GM04503 (cell line): ENCODE measurements around the gene ZPBP2.
"Not testable (repeated sequence)": the region's sequence is repeated elsewhere in the genome, so short reads cannot be mapped to it uniquely, and the experiment has no call there.

Experiments
- DNase-seq: peaks from one replicate; pipeline ENCODE4 v3.0.0-alpha.2; 2012; ENCODE audit warnings: low read depth

ZPBP2 gene

DNA sequence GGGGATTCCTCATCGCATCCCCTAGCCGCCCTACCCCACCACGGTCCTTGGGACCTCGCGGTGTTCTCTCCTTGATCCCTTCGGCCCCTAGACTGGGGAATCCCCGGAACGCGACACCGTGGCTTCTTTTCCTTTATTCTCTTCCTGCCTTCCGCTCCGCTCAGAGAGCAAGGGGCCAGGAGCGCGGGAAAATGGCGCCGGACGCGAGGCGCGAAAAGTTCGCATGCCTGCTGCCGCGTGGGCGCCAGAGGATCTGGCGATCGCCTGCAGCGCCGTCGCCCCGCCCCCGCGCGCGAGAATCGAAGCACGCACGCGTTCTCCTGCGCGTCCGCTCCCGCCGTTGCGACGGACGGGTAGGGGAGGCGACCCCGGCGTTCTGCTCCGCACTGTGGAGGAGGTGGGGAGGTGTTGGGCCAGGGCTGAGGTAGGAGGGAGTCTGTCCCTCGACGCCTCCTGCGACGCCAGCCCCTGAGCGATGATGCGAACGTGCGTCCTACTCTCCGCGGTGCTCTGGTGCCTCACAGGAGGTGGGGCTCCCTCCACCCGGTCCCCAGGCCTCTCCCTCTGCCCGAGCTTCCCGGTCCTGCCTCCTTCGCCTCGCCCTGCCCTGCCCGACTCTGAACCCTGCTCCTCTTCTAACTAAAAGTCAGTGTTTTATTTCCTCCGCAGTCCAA is at the start of gene ZPBP2:
Gene ZPBP2, plus strand, starts transcription at position 323 of the 674 bp plus-strand sequence. Its CDS starts 153 bp downstream, at position 476.
- DNase-seq: no peak

DNA sequence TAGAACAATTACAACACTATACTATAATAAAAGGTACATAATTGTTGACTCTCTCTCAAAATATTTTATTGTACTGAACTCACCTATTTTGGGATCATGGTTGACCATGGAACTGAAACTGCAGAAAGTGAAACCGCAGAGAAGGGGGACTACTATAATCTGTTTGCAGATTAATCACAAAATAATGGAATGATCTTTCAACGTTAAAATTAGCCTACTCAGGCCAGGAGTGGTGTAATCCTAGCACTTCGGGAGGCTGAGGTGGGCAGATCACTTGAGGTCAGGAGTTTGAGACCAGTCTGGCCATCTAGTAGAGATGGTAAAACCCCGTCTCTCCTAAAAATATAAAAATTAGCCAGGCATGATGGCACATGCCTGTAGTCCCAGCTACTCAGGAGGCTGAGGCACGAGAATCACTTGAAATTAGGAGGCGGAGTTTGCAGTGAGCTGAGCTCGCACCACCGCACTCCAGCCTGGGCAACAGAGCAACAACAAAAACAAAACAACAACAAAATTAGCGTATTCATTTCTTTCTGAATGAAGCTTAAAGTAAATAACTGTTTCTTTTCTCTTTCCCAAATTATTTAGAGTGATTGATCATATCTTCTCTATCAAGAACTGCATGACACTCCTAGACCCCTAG is 49.5 kb upstream of the ZPBP2 start:
- DNase-seq: no peak

- DNase-seq: no peak
Measured at GRCh38 chr17:39820541-39820940, 47.5 kb upstream of the ZPBP2 start.

DNA sequence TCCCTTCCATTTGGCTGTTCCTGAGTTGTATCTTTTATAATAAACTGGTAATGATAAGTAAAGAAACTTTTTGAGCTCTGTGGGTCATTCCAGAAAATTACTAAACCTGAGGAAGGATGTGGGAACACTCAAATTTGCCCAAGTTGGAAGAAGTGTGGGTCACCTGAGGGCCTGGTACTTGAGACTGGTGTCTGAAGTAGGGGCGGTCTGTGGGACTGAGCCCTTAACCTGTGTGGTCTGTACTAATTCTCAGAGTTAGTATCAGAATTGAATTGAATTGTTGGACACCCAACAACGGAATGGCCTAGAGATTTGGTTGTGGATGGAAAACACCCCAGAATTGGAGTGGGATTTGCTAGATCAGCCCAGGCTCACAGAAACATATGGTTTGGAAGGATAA is 47.0 kb upstream of the ZPBP2 start:
- DNase-seq: no peak

DNA sequence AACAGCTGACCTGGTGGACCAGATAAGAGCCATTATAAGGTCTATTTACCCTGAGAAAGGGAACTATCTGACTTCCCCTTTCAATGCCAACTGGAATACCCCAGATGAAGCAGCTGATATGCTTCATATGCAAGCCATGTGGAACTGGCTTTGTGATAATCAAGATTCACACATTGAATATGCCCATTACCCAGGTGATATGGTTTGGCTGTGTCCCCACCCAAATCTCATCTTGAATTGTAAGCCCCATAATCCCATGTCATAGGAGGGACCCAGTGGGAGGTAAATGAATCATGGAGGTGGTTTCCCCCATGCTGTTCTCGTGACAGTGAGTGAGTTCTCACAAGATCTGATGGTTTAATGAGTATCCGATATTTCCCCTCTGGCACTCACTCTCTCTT is 46.0 kb upstream of the ZPBP2 start:
- DNase-seq: no peak

GRCh38 chr17:39823407-39824054 is 44.5 kb upstream of the ZPBP2 start:
- DNase-seq: no peak

DNA sequence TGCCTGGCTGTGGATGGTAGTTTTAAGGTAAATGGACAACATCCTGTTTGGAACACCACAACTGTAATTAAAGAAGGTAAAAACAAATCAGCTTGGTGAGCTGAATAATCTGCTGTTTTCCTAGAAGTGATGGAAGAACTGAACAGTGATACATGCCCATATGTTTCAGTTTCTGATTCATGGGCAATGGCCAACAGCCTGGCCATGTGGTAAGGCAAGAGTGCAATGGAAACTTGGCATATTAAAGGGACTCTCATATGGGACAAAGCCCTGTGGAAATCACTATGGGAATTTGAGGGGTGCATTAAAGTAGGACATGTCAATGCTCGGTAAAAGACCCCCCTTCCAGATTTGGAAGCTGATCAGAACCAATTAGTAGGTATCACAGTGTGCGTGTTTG is 41.7 kb upstream of the ZPBP2 start:
- no peak for DNase-seq

- no peak for DNase-seq
Measured at GRCh38 chr17:39828443-39828842, 39.6 kb upstream of the ZPBP2 start.

DNA sequence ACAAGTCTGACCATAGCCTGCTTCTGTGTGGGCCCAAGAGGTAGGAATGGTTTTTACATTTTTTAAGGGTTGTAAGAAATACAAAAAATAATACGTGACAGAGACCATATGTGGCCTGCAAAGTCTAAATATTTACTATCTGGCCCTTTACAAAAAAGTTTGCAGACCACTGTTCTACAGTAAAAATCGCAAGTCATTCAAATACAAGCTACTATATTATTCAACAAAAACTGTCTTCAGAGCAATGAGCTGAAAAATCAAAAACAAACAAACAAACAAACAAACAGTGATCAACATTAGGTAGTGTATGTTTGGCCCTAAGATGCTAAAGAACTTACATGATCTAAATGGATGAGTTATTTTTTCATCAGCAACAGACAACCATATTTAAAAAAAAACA is 36.4 kb upstream of the ZPBP2 start:
- DNase-seq: no peak

- DNase-seq: no peak
Measured at GRCh38 chr17:39834017-39834416, 34.0 kb upstream of the ZPBP2 start.

GRCh38 chr17:39835038-39835786 is 32.8 kb upstream of the ZPBP2 start:
- DNase-seq: no peak

DNA sequence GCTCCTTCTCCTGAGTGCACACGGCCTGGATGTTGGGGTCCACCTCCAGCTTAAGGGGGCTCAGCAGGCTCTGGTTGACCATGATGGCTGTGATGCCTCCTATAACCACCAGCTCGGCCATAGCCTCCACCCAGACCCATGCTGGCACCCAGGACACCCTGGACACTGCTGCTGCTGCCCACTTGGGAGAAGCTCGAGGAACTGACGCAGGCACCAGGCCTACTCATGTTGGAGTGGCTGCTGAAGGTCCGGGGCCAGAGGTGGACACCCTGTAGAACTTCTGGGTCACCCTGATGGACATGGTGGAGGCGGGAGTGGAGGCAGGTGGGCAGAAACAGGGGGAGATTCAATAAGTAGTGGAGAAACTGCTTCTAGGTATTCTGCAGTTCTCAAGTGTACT is 31.9 kb upstream of the ZPBP2 start:
- DNase-seq: no peak

GRCh38 chr17:39838057-39838456 is 29.9 kb upstream of the ZPBP2 start:
- no peak for DNase-seq

DNA sequence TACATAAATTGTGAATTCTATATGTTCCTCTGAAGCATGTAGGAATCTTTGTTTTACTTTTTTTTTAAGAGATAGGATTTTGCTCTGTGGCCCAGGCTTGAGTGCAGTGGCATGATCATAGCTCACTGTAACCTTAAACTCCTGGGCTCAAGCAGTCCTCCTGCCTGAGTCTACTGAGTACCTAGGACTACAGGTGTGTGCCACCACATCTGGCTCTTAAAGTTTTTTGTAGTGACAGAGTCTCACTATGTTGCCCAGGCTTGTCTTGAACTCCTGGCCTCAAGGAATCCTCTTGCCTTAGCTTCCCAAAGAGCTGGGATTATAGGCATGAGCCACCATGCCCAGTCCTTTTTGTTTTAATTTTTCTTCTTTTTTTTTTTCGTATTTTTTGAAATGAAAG is 29.2 kb upstream of the ZPBP2 start:
- no peak for DNase-seq

GRCh38 chr17:39841134-39841683 is 26.8 kb upstream of the ZPBP2 start:
- no peak for DNase-seq

DNA sequence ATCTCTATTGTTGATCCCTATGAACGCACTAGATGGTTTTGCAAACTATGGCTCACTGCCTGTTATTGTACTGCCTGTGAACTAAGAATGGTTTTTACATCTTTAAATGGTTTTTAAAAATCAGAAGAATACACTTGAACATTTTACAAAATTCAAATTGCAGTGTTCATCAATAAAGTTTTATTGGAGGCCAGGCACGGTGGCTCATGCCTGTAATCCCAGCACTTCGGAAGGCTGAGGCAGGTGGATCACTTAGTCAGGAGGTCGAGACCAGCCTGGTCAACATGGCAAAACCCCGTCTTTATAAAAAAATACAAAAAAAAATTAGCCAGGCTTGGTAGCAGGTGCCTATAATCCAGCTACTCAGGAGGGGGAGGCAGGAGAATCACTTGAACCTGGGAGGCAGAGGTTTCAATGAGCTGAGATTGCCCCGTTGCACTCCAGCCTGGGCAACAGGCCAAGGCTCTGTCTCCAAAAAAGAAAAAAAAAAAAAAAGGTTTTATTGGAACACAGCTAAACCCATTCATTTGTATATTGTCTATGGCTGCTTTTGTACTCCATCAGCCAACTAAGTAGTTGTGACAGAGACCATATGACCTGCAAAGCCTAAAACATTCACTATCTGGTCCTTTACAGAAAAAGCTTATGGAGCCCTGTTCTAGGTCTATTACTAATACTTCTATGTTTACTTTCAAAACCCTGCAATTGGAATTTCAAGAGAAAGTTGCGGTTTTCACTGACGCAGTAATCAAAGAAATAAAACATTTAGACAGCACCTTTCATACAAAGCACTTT is 22.8 kb upstream of the ZPBP2 start:
- no peak for DNase-seq

- DNase-seq: no peak
Measured at GRCh38 chr17:39846205-39846604, 21.8 kb upstream of the ZPBP2 start.

- no peak for DNase-seq
Measured at GRCh38 chr17:39848600-39848999, 19.4 kb upstream of the ZPBP2 start.

DNA sequence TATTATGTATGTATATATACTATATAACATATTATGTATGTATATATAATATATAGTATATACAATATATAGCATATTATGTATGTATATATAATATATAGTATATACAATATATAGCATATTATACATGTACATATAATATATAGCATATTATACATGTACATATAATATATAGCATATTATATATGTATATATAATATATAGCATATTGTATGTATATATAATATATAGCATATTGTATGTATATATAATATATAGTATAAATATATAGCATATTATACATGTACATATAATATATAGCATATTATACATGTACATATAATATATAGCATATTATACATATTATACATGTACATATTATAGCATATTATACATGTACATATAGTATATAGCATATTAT is 17.8 kb upstream of the ZPBP2 start:
- DNase-seq: not testable (repeated sequence)

DNA sequence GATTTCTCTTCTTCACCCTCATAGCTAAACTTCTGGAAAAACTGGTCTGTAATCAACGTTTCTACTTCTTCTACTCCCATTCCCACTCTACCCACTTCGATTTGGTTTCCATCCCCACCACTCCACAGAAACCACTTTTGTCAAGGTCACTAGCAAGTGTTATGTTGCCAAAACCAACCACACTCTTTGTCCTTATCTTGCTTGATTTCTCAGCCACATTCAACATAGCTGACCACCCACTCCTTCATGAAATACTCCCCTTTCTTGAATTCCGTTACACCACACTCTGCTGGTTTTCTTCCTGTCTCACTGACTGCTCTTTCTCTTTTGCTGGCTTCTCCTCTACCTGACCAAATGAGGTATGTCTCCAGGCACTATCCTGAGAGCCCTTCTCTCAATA is 15.8 kb upstream of the ZPBP2 start:
- no peak for DNase-seq

DNA sequence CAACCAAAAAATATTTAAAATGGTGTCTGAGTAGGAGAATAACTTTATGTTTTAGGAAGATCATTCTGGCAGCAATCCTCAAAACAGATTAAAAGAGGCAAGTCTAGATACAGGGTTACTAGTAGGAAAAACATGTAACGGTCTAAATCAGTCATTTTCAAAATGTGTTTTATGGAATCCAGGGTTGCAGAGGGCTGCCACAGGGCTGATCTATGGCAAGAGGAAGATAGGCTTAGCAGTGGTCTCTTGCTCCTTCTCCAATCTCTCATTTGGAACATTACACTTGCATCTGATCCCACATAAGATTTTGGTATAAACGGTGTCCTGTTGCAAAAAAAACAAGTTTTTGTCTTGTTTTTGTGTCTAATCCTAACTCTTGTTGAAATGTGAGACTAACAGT is 13.1 kb upstream of the ZPBP2 start:
- no peak for DNase-seq
